AG04449 (cell line): ENCODE results near the gene LTBP2.

ENCODE experiments used
- CTCF ChIA-PET: fragments of 350-600 bp; formaldehyde crosslinking; extraction: SDS; loops from one replicate; lab custom pipeline; 2021; ENCODE audit warnings: antibody characterized with exemption; lab: Yijun Ruan, JAX
- POLR2A ChIA-PET: fragments of 400-600, 350-600 bp; formaldehyde crosslinking; extraction: SDS; loops from one replicate; lab custom pipeline; 2020; ENCODE audit warnings: antibody characterized with exemption, inconsistent platforms; lab: Yijun Ruan, JAX
- DNase-seq: peaks from one replicate; pipeline ENCODE4 v3.0.0-alpha.2; 2010; ENCODE audit warnings: low read depth, low spot score
- H3K4me3 ChIP-seq: 2 replicates; pipeline ENCODE4 v1.5.1; 2011; ENCODE audit warnings: low read depth, mild to moderate bottlenecking, control low read depth, low read length
- TF ChIP-seq, protein P1 (sequence below): IDR thresholded peaks from one replicate; pipeline ENCODE4 v1.5.1; 2011; ENCODE audit warnings: mild to moderate bottlenecking, moderate library complexity, low read length, control low read depth, inconsistent platforms; ENCODE audit not compliant: insufficient read depth; ENCODE audit errors: missing control alignments

Gene LTBP2

GRCh38 chr14:74567646-74568379, 44.2 kb downstream of the LTBP2 start:
- ChIA-PET POLR2A (no interaction called here), CTCF (interaction anchor here (2.0 kb wide), 1 partner anchor 9 kb away, joined by 7 read pairs; no protein-coding TSS in a partner anchor)
- TF ChIP-seq, protein P1, sequence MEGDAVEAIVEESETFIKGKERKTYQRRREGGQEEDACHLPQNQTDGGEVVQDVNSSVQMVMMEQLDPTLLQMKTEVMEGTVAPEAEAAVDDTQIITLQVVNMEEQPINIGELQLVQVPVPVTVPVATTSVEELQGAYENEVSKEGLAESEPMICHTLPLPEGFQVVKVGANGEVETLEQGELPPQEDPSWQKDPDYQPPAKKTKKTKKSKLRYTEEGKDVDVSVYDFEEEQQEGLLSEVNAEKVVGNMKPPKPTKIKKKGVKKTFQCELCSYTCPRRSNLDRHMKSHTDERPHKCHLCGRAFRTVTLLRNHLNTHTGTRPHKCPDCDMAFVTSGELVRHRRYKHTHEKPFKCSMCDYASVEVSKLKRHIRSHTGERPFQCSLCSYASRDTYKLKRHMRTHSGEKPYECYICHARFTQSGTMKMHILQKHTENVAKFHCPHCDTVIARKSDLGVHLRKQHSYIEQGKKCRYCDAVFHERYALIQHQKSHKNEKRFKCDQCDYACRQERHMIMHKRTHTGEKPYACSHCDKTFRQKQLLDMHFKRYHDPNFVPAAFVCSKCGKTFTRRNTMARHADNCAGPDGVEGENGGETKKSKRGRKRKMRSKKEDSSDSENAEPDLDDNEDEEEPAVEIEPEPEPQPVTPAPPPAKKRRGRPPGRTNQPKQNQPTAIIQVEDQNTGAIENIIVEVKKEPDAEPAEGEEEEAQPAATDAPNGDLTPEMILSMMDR: no peak
- no peak overlapping the region for H3K4me3 ChIP-seq
- DNase-seq: no peak

- DNase-seq: no peak
- ChIA-PET POLR2A (no interaction called here), CTCF (interaction anchor here (1.0 to 2.2 kb wide), 3 partner anchors 10 to 65 kb away, joined by 3 to 9 read pairs (median 7); no protein-coding TSS in a partner anchor)
- TF ChIP-seq, protein P1: no peak
- no peak overlapping the region for H3K4me3 ChIP-seq
Measured at GRCh38 chr14:74567219-74567618, 44.8 kb downstream of the LTBP2 start.

- ChIA-PET POLR2A (no interaction called here), CTCF (interaction anchor here (1.0 to 2.2 kb wide), 7 partner anchors 10 to 236 kb away, joined by 3 to 9 read pairs (median 4); partner anchors contain the start of gene LTBP2)
- TF ChIP-seq, protein P1: no peak
- H3K4me3 ChIP-seq: no peak overlapping the region
- no peak for DNase-seq
Measured at GRCh38 chr14:74566174-74567141, 45.6 kb downstream of the LTBP2 start.

DNA sequence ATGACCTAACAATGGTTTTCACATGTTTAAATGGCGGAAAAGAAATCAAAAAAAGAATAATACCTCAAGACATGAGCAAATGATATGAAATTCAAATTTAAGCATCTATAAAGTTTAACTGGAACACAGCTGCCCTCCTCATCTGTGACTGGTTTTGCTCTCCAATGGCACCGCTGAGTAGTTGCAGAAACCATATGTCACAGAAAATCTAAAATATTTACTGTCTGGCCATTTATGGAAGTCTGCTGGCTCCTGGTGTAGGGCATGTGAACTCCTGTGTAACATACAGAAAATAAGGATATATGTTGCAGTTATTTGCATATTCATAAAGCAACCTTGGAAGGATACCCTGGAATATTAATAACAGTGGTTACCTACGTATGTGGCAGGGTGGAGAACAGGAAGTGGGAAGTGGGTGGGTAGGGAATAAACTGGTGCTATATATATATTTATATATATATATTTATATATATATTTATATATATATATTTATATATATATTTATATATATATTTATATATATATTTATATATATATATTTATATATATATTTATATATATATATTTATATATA, 48.4 kb downstream of the LTBP2 start:
- H3K4me3 ChIP-seq: no peak overlapping the region
- TF ChIP-seq, protein P1: no peak
- no peak for DNase-seq
- ChIA-PET CTCF (interaction anchor here (0.6 to 3.0 kb wide), 3 partner anchors 9 to 241 kb away, joined by 3 to 15 read pairs (median 6); no protein-coding TSS in a partner anchor), POLR2A (interaction anchor here (0.5 to 1.5 kb wide), 2 partner anchors 8 to 257 kb away, joined by 3 to 4 read pairs; no protein-coding TSS in a partner anchor)

GRCh38 chr14:74563233-74563585, 48.8 kb downstream of the LTBP2 start:
- POLR2A ChIA-PET: interaction anchor here (0.5 to 1.5 kb wide), 3 partner anchors 9 to 257 kb away, joined by 3 to 4 read pairs (median 3); no protein-coding TSS in a partner anchor
- CTCF ChIA-PET: interaction anchor here (0.6 to 3.0 kb wide), 3 partner anchors 9 to 241 kb away, joined by 3 to 15 read pairs (median 6); no protein-coding TSS in a partner anchor
- no peak overlapping the region for H3K4me3 ChIP-seq
- peak; percentile 41 for DNase-seq
- TF ChIP-seq, protein P1: no peak
